ENCODE data around the gene TRIM47. TPM values are rescaled to one million over a fixed set of nuclear protein-coding genes. Genes with fewer than 3 reads are reported as not detected.

TRIM47 gene
- total RNA-seq, 1 experiment from 2014 or later: 0.95 TPM

DNA sequence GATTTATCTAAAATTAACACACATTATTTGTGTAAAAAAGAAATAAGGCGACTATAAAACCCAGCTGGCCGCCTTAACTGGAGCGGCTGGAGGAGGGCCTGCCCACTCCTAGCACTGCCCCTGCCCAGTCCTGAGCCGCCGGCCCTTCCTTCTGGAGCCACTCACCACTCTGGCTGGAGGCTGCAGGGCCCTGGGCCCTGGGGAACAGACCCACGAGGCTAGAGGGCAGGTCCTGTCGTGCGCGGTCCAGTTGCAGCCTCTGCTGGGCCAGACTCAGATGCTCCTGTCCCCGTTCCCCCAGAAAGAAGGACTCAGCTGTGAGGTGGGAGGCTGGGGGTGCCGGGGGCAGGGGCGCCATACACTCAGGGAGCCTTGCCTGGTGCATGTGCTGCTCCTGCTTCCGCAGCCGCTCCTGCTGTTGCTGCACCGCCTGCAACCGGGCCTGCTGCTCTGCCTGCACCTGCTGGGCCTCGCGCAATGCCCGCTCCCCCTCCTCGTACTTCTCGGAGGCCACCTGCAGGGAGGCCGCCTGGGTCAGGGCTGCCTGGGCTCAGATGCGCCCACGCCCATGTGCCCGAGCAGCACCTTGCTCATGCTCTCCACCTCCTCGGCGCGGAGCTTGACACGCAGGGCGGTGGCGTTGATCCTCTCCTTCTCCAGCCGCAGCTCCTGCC lies 35.3 kb upstream of the TRIM47 start:
- intact Hi-C loops (cut with micrococcal nuclease; ENCODE audit: unreplicated experiment): no loop called here
- BruUV-seq (replicated peaks): no TSS peak
- Histone ChIP-seq H3K27ac (ENCODE audit: low read depth, low read length, poor library complexity, severe bottlenecking) (no peak overlapping the region), H3K27me3 (replicated peaks; ENCODE audit: insufficient read depth, low read depth, low read length, poor library complexity) (no peaks in the 10 kb centered on the region), H3K4me3 (ENCODE audit: low read depth, low read length, poor library complexity, severe bottlenecking) (no peak overlapping the region), H3K4me1 (ENCODE audit: insufficient read depth, low read length, poor library complexity, severe bottlenecking) (no peaks in the 10 kb centered on the region), H3K36me3 (ENCODE audit: insufficient read depth, low read length, poor library complexity, severe bottlenecking) (peaks cover 12% of the 10 kb centered on the region), H3K9me3 (ENCODE audit: low read depth, low read length, poor library complexity, severe bottlenecking) (no peaks in the 10 kb centered on the region)
- POLR2A ChIA-PET (ENCODE audit: low non-redundant PET): no interaction called here
- no peak for TF ChIP-seq EZH2 (IDR thresholded peaks at IDR 0.05; ENCODE audit: borderline replicate concordance, low read depth, low read length, poor library complexity, severe bottlenecking)
- TF ChIP-seq, protein P1, sequence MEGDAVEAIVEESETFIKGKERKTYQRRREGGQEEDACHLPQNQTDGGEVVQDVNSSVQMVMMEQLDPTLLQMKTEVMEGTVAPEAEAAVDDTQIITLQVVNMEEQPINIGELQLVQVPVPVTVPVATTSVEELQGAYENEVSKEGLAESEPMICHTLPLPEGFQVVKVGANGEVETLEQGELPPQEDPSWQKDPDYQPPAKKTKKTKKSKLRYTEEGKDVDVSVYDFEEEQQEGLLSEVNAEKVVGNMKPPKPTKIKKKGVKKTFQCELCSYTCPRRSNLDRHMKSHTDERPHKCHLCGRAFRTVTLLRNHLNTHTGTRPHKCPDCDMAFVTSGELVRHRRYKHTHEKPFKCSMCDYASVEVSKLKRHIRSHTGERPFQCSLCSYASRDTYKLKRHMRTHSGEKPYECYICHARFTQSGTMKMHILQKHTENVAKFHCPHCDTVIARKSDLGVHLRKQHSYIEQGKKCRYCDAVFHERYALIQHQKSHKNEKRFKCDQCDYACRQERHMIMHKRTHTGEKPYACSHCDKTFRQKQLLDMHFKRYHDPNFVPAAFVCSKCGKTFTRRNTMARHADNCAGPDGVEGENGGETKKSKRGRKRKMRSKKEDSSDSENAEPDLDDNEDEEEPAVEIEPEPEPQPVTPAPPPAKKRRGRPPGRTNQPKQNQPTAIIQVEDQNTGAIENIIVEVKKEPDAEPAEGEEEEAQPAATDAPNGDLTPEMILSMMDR (conservative IDR thresholded peaks at IDR 0.05; ENCODE audit: low read depth, low read length): no peak
- CTCF ChIA-PET: no interaction called here
- DNase-seq (ENCODE audit: low spot score): no peak

DNA sequence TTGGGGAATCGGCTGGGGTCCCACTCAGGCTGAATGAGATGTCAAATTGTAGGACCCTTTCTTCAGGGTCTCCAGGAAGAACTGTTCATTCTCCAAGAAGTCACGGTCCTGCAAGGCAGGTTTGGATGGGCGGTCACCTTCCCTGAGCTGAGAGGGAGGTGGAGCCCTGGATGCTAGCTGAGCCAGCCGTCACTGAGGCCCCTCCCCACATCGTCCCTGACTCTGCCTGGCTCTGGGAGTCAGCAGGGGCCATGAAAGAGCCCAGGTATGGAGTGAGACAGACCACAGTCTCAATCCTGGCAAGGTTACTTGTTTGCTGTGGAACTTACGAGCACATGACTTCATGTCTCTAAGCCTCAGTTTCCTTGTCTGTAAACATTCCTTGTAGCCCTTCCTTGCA lies 32.3 kb upstream of the TRIM47 start:
- ChIA-PET POLR2A (ENCODE audit: low non-redundant PET) (no interaction called here), CTCF (no interaction called here)
- Histone ChIP-seq H3K27me3 (replicated peaks; ENCODE audit: insufficient read depth, low read depth, low read length, poor library complexity) (no peaks in the 10 kb centered on the region), H3K36me3 (ENCODE audit: insufficient read depth, low read length, poor library complexity, severe bottlenecking) (peaks cover 12% of the 10 kb centered on the region), H3K27ac (ENCODE audit: low read depth, low read length, poor library complexity, severe bottlenecking) (no peak overlapping the region), H3K4me3 (ENCODE audit: low read depth, low read length, poor library complexity, severe bottlenecking) (no peak overlapping the region), H3K4me1 (ENCODE audit: insufficient read depth, low read length, poor library complexity, severe bottlenecking) (no peaks in the 10 kb centered on the region), H3K9me3 (ENCODE audit: low read depth, low read length, poor library complexity, severe bottlenecking) (no peaks in the 10 kb centered on the region)
- BruUV-seq (replicated peaks): no TSS peak
- DNase-seq (ENCODE audit: low spot score): no peak
- intact Hi-C loops (cut with micrococcal nuclease; ENCODE audit: unreplicated experiment): no loop called here
- TF ChIP-seq, protein P1 (conservative IDR thresholded peaks at IDR 0.05; ENCODE audit: low read depth, low read length): no peak
- TF ChIP-seq EZH2 (IDR thresholded peaks at IDR 0.05; ENCODE audit: borderline replicate concordance, low read depth, low read length, poor library complexity, severe bottlenecking): no peak

DNA sequence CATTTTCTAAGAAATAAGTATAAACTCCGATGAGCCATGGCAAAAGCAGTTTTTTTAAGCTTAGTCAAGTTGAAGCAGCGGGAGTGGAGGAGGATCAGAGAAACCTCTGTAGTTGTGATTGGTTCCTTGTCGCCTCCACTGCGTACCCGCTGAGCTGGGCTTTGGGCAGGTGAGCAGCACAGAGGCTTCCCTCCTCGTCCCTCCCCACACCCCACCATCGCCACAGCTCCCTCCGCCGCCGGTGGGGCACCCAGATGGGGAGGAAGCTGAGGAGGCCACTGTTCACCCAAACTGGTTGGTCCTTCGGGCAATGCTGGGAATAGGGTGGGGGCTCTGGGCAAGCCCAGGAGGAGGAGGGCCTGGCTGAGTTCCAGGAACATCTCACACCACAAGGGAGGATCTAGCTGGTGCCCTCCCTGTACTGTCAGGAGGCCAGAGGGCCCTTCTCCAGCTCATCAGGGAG lies 31.5 kb upstream of the TRIM47 start:
- intact Hi-C loops (cut with micrococcal nuclease; ENCODE audit: unreplicated experiment): no loop called here
- Histone ChIP-seq H3K9me3 (ENCODE audit: low read depth, low read length, poor library complexity, severe bottlenecking) (no peaks in the 10 kb centered on the region), H3K4me1 (ENCODE audit: insufficient read depth, low read length, poor library complexity, severe bottlenecking) (no peaks in the 10 kb centered on the region), H3K4me3 (ENCODE audit: low read depth, low read length, poor library complexity, severe bottlenecking) (no peak overlapping the region), H3K27me3 (replicated peaks; ENCODE audit: insufficient read depth, low read depth, low read length, poor library complexity) (no peaks in the 10 kb centered on the region), H3K27ac (ENCODE audit: low read depth, low read length, poor library complexity, severe bottlenecking) (no peak overlapping the region), H3K36me3 (ENCODE audit: insufficient read depth, low read length, poor library complexity, severe bottlenecking) (peaks cover 12% of the 10 kb centered on the region)
- DNase-seq (ENCODE audit: low spot score): no peak
- TF ChIP-seq, protein P1 (conservative IDR thresholded peaks at IDR 0.05; ENCODE audit: low read depth, low read length): no peak
- TF ChIP-seq EZH2 (IDR thresholded peaks at IDR 0.05; ENCODE audit: borderline replicate concordance, low read depth, low read length, poor library complexity, severe bottlenecking): no peak
- BruUV-seq (replicated peaks): no TSS peak
- ChIA-PET POLR2A (ENCODE audit: low non-redundant PET) (no interaction called here), CTCF (no interaction called here)

All from A673 (cell line).